Heart left ventricle (tissue), 16 donors: ENCODE data around the gene MARK3. TPM values are rescaled to one million over a fixed set of nuclear protein-coding genes. Genes with fewer than 3 reads are reported as not detected.

ENCODE experiments used
- ATAC-seq, 4 donors: fragments of 200-7000 bp; cut with Tn5 transposase; one replicate each; pipeline ENCODE4 v1.9.1; 2020 to 2022; ENCODE audit warnings: moderate library complexity in 4 of 4, mild to moderate bottlenecking in 3 of 4, moderate number of reproducible peaks in 1 of 4
- DNase-seq, 5 donors: peaks; one replicate each; pipeline ENCODE4 v3.0.0-alpha.2; 2020
- H3K27ac ChIP-seq, 12 donors: fragments of 200-600 bp; sonication (generic) in 4 of 12; one replicate each; pipeline versions ENCODE4 v1.5.0 to v1.8.0; 2016 to 2022; ENCODE audit warnings: mild to moderate bottlenecking in 2 of 12
- H3K27me3 ChIP-seq, 9 donors: fragments of 200-600 bp; sonication (generic) in 2 of 9; one replicate each; pipeline versions ENCODE4 v1.5.1 to v1.8.0; 2016 to 2022; ENCODE audit warnings: mild to moderate bottlenecking in 3 of 9
- H3K36me3 ChIP-seq, 9 donors: fragments of 200-600 bp; sonication (generic) in 2 of 9; one replicate each; pipeline versions ENCODE4 v1.5.0 to v1.8.0; 2018 to 2022; ENCODE audit warnings: mild to moderate bottlenecking in 2 of 9
- H3K4me1 ChIP-seq, 12 donors: fragments of 200-600 bp; sonication (generic) in 4 of 12; one replicate each; pipeline versions ENCODE4 v1.5.0 to v1.8.0; 2016 to 2022; ENCODE audit warnings: mild to moderate bottlenecking in 3 of 12
- H3K4me3 ChIP-seq, 12 donors: fragments of 200-600 bp; sonication (generic) in 4 of 12; one replicate each; pipeline versions ENCODE4 v1.5.0 to v1.8.0; 2017 to 2022; ENCODE audit warnings: mild to moderate bottlenecking in 9 of 12, moderate library complexity in 4 of 12
- H3K9me3 ChIP-seq, 12 donors: fragments of 200-600 bp; sonication (generic) in 4 of 12; one replicate each; pipeline versions ENCODE4 v1.5.0 to v1.8.0; 2016 to 2022; ENCODE audit warnings: mild to moderate bottlenecking in 1 of 12
- CTCF ChIP-seq, 12 donors: fragments of 200-600 bp; sonication (generic) in 4 of 12; IDR thresholded peaks; one replicate each; pipeline versions ENCODE4 v1.5.0 to v1.8.0; 2018 to 2022; ENCODE audit warnings: antibody characterized with exemption in 12 of 12, mild to moderate bottlenecking in 5 of 12
- POLR2A ChIP-seq, 2 donors: fragments of 450-650 bp; IDR thresholded peaks; one replicate each; pipeline ENCODE4 v1.6.1; 2017; ENCODE audit warnings: antibody characterized with exemption in 2 of 2, mild to moderate bottlenecking in 2 of 2, moderate library complexity in 2 of 2
- WGBS, 4 donors: extraction: QIAGEN DNeasy Blood & Tissue Kit in 2 of 4; methylation state at CpG; one replicate each; pipeline versions ENCODE4 v1.1.5 to v1.1.7; 2013 to 2018; 5-methylcytosine and 5-hydroxymethylcytosine counted together
- intact Hi-C, 10 donors: fragments of 100-400 bp; cut with DNase I; formaldehyde crosslinking; loops; one replicate each; pipeline versions ENCODE4 v1.11.1 to v1.14.2; 2022
- polyA plus RNA-seq, 2 donors: library from polyadenylated mRNA; stranded (reverse); fragments of 200-250 nt; gene quantifications; one replicate each; pipeline ENCODE4 v1.2.3, GENCODE V29; 2013
- total RNA-seq, 9 donors: library from RNA; depleted of rRNA in 2 of 9; stranded (reverse); fragments of >200 nt in 2 of 9; fragmentation: NEBNext Ultra II Directional in 3 of 9; extraction: Animal tissue kit (Norgen Biotek cat#: 25700) in 3 of 9; gene quantifications; one replicate each; pipeline versions ENCODE4 v1.1.0 to v1.2.4, GENCODE V29; 2016 to 2023
- donor health status: ischemic (EF 13 %, LVEDD 7.1; RV severe dilation, severe dysfunction).
- donor health status: healthy with polysubstance abuse.
- donor health status: DM: no; HTN: yes; CAD: no.
- donor health status: DM: no; HTN: no; CAD: no.
- donor health status: ischemic (EF 25% LVEDD 6.9; RV normal size, moderate dysfunction).
- donor health status: ischemic (EF 25% LVEDD 5.7; RV mildly dilated, moderate dysfunction).
- donor health status: healthy.
- donor health status: DM: yes; HTN: yes; CAD: no.
- donor health status: ischemic (EF 35%, LVEDD 5.7; RV mildly dilated, moderate dysfunction).
- donor health status: nonischemic (EF 11% LVEDD 7.7; RV severe dilation, severe dysfunction).
- donor health status: DM: yes; HTN: yes; CAD: no.
- donor health status: PGD.
- donor health status: ischemic (EF 29% LVEDD 5.4; RV normal size, mild dysfunction).
- donor health status: nonischemic (EF 23%, LVEDD 6.1; RV moderate dilation, normal function).

The MARK3 gene
- total and polyA plus RNA-seq, 11 donors = 54.0 to 156 (median 111) TPM

- peak overlapping the region in 1 of 12 donors; percentile 99 for H3K27ac ChIP-seq
- no peak overlapping the region for H3K4me3 ChIP-seq
- no peaks in the 10 kb centered on the region for H3K36me3 ChIP-seq
- ATAC-seq (no peak), DNase-seq (no peak)
- intact Hi-C loops = loop anchor here in 5 of 10 donors (5.0 to 10.0 kb wide), 3 partner anchors 51 to 56 kb away; partner anchors contain the start of gene EIF5 (in 4 of the 5)
- TF ChIP-seq POLR2A (IDR thresholded peaks at IDR 0.05) = no peak
- no peak for TF ChIP-seq CTCF (IDR thresholded peaks at IDR 0.05)
- H3K4me1 ChIP-seq = peaks cover 7 to 63% (median 52%) of the 10 kb centered on the region in 12 donors
- no peaks in the 10 kb centered on the region for H3K27me3 ChIP-seq
- no peaks in the 10 kb centered on the region for H3K9me3 ChIP-seq
- WGBS, 4 donors = 96 to 100% (median 99%) methylated on average over 1 of the region's 1 CpG
These were observed 3.4 kb downstream of the MARK3 start for GRCh38 chr14:103388664-103389063.

GRCh38 chr14:103390605-103391004 is 5.4 kb downstream of the MARK3 start:
- no peaks in the 10 kb centered on the region for H3K27me3 ChIP-seq
- no peaks in the 10 kb centered on the region for H3K36me3 ChIP-seq
- H3K4me1 ChIP-seq = peaks cover 10 to 76% (median 69%) of the 10 kb centered on the region in 12 donors
- intact Hi-C loops = loop anchor here in 7 of 10 donors (5.0 to 10.0 kb wide), 5 partner anchors 37 to 104 kb away; no protein-coding TSS in a partner anchor
- TF ChIP-seq CTCF (IDR thresholded peaks at IDR 0.05) = no peak
- no peak for TF ChIP-seq POLR2A (IDR thresholded peaks at IDR 0.05)
- no peak for ATAC-seq
- WGBS, 4 donors = 83 to 88% (median 86%) methylated on average over 4 of the region's 4 CpGs
- DNase-seq = peak in 1 of 5 donors; percentile 2
- H3K4me3 ChIP-seq = no peak overlapping the region
- peak overlapping the region in 1 of 12 donors; percentile 27 for H3K27ac ChIP-seq
- H3K9me3 ChIP-seq = no peaks in the 10 kb centered on the region

GRCh38 chr14:103391048-103391447 is 5.8 kb downstream of the MARK3 start:
- DNase-seq = peak in 1 of 5 donors; percentile 19

More at GRCh38 chr14:103391048-103391447, 5.8 kb downstream of the MARK3 start:
- intact Hi-C loops = loop anchor here in 7 of 10 donors (5.0 to 10.0 kb wide), 5 partner anchors 36 to 104 kb away; no protein-coding TSS in a partner anchor
- Histone ChIP-seq H3K27me3 (no peaks in the 10 kb centered on the region), H3K4me1 (peaks cover 10 to 80% (median 73%) of the 10 kb centered on the region in 12 donors), H3K9me3 (no peaks in the 10 kb centered on the region), H3K36me3 (no peaks in the 10 kb centered on the region), H3K27ac (peak overlapping the region in 1 of 12 donors; percentile 27), H3K4me3 (no peak overlapping the region)
- ATAC-seq = peak in 3 of 4 donors; percentile 7 to 24 (median 17)
- TF ChIP-seq CTCF (IDR thresholded peaks at IDR 0.05) (peak; percentile 30 to 76 (median 56)), POLR2A (IDR thresholded peaks at IDR 0.05) (no peak)
- WGBS, 4 donors = 11 to 16% (median 13%) methylated on average over 4 of the region's 4 CpGs
